NCI-H524 (cell line): ENCODE data around the gene APH1A.
A peak's percentile ranks its signal among the peaks of the same experiment; 100 is the strongest.
"Not testable (repeated sequence)": the region's sequence is repeated elsewhere in the genome, so short reads cannot be mapped to it uniquely, and the experiment has no call there.

Source experiments
- DNase-seq, 2 experiments: peaks; one replicate each; lab custom pipeline; 2025; lab: John Stamatoyannopoulos, UW

APH1A gene

GRCh38 chr1:150268705-150269403 is at the start of gene APH1A:
Gene APH1A (minus strand): TSS chr1:150269016. CDS start chr1:150268810, 206 bp downstream.
- peak; percentile 84 to 94 for DNase-seq

- not testable (repeated sequence) for DNase-seq
Measured at GRCh38 chr1:150314691-150315090, 45.9 kb upstream of the APH1A start.

GRCh38 chr1:150311762-150312161 is 42.9 kb upstream of the APH1A start:
- DNase-seq: peak; percentile 55 to 81

GRCh38 chr1:150309758-150310508 is 41.1 kb upstream of the APH1A start:
- peak in 1 of 2 experiments; percentile 75 for DNase-seq

GRCh38 chr1:150308585-150308984 is 39.8 kb upstream of the APH1A start:
- not testable (repeated sequence) for DNase-seq

GRCh38 chr1:150302902-150303301 is 34.1 kb upstream of the APH1A start:
- no peak for DNase-seq

DNA sequence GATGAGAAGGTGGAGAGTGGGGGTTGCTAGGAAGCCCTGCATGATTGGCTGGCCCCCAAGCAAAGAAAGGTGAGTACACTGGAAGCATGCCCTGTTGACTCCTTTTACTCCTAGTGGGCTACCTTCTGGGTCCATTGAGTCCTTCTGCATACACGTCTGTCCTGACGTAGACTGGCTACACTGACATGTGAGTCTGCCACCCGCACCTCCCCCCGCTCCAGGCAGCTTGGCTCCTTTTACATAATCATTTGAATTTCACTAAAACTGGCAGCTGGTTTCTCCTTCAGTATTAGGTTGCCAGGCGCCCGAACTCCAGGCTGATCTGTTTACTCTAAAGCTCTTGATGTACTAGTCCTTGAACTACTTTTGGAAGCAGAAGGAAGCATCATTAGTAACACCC is 33.5 kb upstream of the APH1A start:
- DNase-seq: peak; percentile 2 to 25

- no peak for DNase-seq
Measured at GRCh38 chr1:150299716-150300115, 30.9 kb upstream of the APH1A start.

DNA sequence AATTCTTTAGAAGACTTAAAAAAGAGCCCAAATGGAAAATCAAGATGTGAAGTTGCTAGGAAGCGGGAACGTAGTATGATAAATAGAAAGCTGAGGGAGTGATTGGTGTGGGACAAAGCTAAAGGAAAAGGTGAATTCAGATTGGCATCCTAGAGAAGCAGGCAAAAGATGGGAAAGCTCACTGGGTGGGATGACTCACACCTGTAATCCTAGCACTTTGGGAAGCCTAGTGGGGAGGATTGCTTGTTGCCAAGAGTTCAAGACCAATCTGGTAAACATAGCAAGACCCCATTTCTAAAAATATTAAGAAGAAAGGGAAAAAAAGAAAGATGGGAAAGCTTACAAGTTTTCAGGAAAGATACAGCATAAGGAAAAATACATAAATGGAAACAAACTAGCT is 26.7 kb upstream of the APH1A start:
- no peak for DNase-seq

DNA sequence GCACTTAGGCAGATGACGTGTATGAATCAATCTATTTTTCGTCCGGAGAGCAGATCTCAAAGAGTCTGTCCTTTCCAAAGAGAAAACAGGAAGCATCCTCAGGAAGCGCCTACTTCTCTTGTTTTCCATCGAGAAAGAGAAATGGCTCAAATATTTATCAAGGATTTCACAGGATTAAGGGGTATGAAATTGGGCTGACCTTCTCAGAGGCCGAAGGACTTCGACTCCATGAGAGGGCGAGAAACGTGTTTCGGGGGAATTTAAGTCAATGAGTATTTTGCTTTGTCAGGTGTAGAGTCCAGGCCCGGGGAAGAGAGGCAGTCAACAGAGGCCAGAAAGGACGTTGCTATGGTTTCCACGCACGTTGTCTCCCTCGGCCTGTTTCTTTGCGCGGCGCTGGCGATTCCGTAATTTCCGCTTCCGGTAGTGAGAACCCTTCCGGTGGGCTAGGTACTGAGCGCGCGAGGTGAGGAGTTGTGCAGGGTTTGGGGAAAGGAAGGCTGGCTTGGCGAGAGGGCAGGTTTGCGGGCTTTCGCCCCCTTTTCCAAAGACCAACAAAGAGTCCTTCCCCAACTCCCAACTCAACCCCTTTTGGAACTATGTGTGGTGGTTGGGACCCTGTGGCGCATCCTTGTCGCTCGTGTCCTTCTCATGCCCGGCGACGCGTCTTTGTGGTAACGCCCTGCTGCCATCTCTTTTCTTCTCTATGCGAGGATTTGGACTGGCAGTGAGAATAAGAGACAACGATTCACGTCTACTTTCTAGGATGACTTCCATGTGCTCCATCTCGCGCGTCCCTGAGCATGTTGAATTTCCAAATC is 24.8 kb upstream of the APH1A start, which contains the start of gene MRPS21:
MRPS21 (plus strand) TSS at position 429 of the 821 bp plus-strand sequence. CDS start 506 bp downstream, outside the sequence.
- DNase-seq: peak; percentile 68 to 84

GRCh38 chr1:150288822-150289221 is 20.0 kb upstream of the APH1A start:
- DNase-seq: no peak

DNA sequence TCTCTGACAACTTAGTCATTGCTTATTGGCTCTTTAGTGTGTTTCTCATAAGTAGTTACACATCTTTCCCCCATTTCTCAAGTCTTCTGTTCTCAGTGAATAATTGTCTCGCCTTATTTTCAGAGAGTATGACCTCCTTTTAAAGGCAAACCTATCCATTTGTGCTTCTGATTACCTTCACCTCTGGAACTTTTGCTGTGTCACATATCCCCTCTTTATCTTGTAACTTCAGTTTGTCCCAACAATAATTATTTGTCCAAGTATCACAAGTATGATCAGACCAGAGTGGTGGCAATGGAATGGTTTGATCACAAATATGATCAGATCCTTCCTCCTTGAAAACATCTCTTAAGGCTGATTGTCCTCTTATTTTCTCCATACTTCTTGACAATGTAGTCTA is 19.6 kb upstream of the APH1A start:
- no peak for DNase-seq

GRCh38 chr1:150283260-150283659 is 14.4 kb upstream of the APH1A start:
- DNase-seq: no peak

GRCh38 chr1:150282558-150282958 is 13.7 kb upstream of the APH1A start:
- DNase-seq: no peak

- peak; percentile 55 to 85 for DNase-seq
Measured at GRCh38 chr1:150281758-150282557, 13.1 kb upstream of the APH1A start, which contains the start of gene CIART. Gene CIART (plus strand): TSS chr1:150282554. CDS start chr1:150283268, 714 bp downstream.

GRCh38 chr1:150281221-150281757 is 12.5 kb upstream of the APH1A start:
- DNase-seq: peak; percentile 17 to 45

DNA sequence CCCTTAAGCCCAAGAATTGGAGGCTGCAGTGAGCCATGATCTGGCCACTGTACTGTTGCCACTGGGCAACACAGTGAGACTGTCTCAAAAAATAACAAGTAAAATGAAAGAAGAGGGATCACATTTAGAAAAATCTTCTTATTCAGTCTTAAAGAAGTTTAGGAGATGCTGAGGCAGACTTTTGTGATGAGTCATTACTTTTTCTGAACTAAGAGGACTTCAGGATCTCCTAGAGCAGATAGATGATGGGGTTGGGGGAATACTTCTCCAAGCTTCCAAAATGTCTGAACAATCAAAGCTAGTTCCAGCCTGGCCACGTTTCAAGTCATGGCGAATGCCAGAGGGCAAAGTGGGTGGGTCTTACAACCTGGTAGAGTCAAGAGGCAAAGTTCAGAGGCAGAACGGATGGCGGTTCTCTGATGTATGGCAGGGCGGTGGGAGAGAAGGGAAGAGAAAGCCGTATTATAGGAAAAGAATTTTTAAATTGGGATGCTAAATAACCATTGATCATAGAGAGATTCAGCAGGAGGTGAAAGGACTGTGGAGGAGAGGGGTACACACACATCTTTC is 11.4 kb upstream of the APH1A start:
- DNase-seq: no peak

DNA sequence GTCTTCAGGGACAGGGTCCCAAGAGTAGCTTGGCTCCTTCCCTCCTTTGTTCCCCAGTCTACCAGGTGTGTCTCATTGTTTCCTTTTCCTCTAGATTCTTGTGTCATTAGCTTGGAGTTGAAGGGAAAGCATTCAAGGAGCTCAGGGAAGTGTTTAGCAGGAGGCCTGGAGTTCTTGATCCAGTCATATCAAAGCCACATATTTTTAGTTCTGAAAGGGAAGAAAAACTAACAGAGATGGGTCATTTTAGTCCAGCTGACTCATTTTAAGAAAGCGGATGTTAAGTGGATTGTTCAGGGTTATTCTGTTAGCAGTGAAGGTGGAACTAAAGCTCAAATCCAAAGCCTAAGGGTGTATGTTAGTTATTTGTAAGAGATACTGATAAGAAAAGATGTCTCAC is 4.5 kb upstream of the APH1A start:
- DNase-seq: no peak

- no peak for DNase-seq
Measured at GRCh38 chr1:150271291-150271959, 2.6 kb upstream of the APH1A start.

DNA sequence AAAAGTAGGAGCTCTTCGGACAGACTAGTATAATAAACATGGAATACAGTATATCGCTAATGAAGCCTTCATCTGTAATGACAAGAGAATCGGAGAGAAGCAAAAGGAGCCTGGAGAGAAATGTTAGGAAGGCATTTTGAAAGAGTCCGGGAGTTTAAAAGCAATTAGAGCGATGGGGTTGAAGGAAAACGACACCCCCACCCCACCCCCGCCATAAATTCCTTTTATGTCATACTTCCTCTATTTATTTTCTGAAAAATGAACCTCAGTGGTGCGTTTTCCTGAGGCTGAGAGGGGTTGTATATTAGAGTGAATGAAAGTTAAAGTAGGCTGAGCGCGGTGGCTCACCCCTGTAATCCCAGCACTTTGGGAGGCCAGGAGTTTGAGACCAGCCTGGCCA is 635 bp upstream of the APH1A start:
- no peak for DNase-seq
